H1 (cell line): ENCODE results near the gene ATPAF2. TPM values are rescaled to one million over a fixed set of nuclear protein-coding genes. Genes with fewer than 3 reads are reported as not detected.

ENCODE experiments used
- CTCF ChIA-PET: fragments of 300-600 bp; sonication (Branson Sonifier 250); formaldehyde crosslinking; loops from one replicate; lab custom pipeline; 2021; ENCODE audit not compliant: partially characterized antibody; lab: Charles Lee
- POLR2A ChIA-PET: fragments of 300-600 bp; sonication (Branson Sonifier 250); formaldehyde crosslinking; loops from one replicate; lab custom pipeline; 2021; ENCODE audit warnings: inconsistent platforms; ENCODE audit not compliant: partially characterized antibody; lab: Charles Lee
- DNase-seq, 2 experiments: peaks; one replicate each; pipeline versions ENCODE4 v3.0.0 to v3.0.0-alpha.2; 2010 to 2022; ENCODE audit warnings: low spot score in 2 of 2, low read depth in 1 of 2, mixed read lengths in 1 of 2
- FAIRE-seq: peaks from 2 replicates; lab custom pipeline; 2011; peaks lifted over from hg19 to GRCh38; lab: Jason Lieb, UNC
- H2AFZ ChIP-seq: 2 replicates; pipeline ENCODE4 v1.8.1; 2012; ENCODE audit warnings: low read length, inconsistent platforms
- H2AK5ac ChIP-seq: 2 replicates; pipeline ENCODE4 v1.6.1; 2013; ENCODE audit warnings: low read depth, low read length
- H2BK120ac ChIP-seq: replicated peaks from 2 replicates; pipeline ENCODE3; 2013; ENCODE audit warnings: low read depth, low read length, inconsistent platforms
- H2BK12ac ChIP-seq: 2 replicates; pipeline ENCODE4 v1.6.1; 2013; ENCODE audit warnings: low read depth, low read length
- H2BK15ac ChIP-seq: 2 replicates; pipeline ENCODE4 v1.6.1; 2013; ENCODE audit warnings: low read length
- H2BK20ac ChIP-seq: 2 replicates; pipeline ENCODE4 v1.6.1; 2013; ENCODE audit warnings: low read length
- H2BK5ac ChIP-seq: 2 replicates; pipeline ENCODE4 v1.6.1; 2013; ENCODE audit warnings: low read depth, low read length
- H3K14ac ChIP-seq: 2 replicates; pipeline ENCODE4 v1.6.1; 2013; ENCODE audit warnings: inconsistent platforms; ENCODE audit not compliant: insufficient read length
- H3K18ac ChIP-seq: 2 replicates; pipeline ENCODE4 v1.6.1; 2013; ENCODE audit warnings: low read length; ENCODE audit errors: extremely low read depth
- H3K23ac ChIP-seq: 2 replicates; pipeline ENCODE4 v1.6.1; 2013; ENCODE audit warnings: inconsistent platforms; ENCODE audit not compliant: insufficient read length
- H3K23me2 ChIP-seq: 2 replicates; pipeline ENCODE4 v1.6.1; 2013; ENCODE audit warnings: low read depth, low read length
- H3K27ac ChIP-seq: 2 replicates; pipeline ENCODE4 v1.6.1; 2011; ENCODE audit warnings: low read depth, low read length, inconsistent platforms
- H3K27me3 ChIP-seq, 4 experiments: replicated peaks in 1 of 4; 1 replicate in 1 of 4; 2 replicates in 3 of 4; pipeline versions ENCODE4 v1.6.1 to v1.8.1; 2011 to 2013; ENCODE audit warnings: low read length in 3 of 4, mild to moderate bottlenecking in 3 of 4, inconsistent platforms in 2 of 4, mixed read lengths in 2 of 4, moderate library complexity in 1 of 4; ENCODE audit not compliant: control insufficient read depth in 3 of 4, insufficient read depth in 3 of 4; ENCODE audit errors: extremely low read depth in 1 of 4
- H3K36me3 ChIP-seq, 4 experiments: 2 replicates each; pipeline versions ENCODE4 v1.6.1 to v1.8.1; 2011 to 2013; ENCODE audit warnings: mild to moderate bottlenecking in 4 of 4, low read length in 3 of 4, moderate library complexity in 2 of 4, control low read depth in 1 of 4, inconsistent platforms in 1 of 4; ENCODE audit not compliant: insufficient read depth in 4 of 4, control insufficient read depth in 2 of 4
- H3K4ac ChIP-seq: replicated peaks from 2 replicates; pipeline ENCODE3; 2013; ENCODE audit warnings: low read length, low read depth, mixed read lengths, inconsistent platforms; ENCODE audit not compliant: insufficient read length
- H3K4me1 ChIP-seq, 4 experiments: replicated peaks in 1 of 4; 1 replicate in 1 of 4; 2 replicates in 3 of 4; pipeline versions ENCODE4 v1.6.1 to v1.8.1; 2011 to 2013; ENCODE audit warnings: low read length in 3 of 4, inconsistent platforms in 2 of 4, mixed read lengths in 1 of 4; ENCODE audit not compliant: insufficient read depth in 4 of 4, control insufficient read depth in 3 of 4
- H3K4me2 ChIP-seq, 2 experiments: 2 replicates each; pipeline versions ENCODE4 v1.6.1 to v1.8.1; 2011 to 2013; ENCODE audit warnings: low read depth in 2 of 2, low read length in 2 of 2, control low read depth in 1 of 2, inconsistent platforms in 1 of 2, mild to moderate bottlenecking in 1 of 2; ENCODE audit not compliant: insufficient read depth in 1 of 2
- H3K4me3 ChIP-seq, 4 experiments: fragments of 200-600, 300-600 bp in 1 of 4; sonication (generic), shearing (Covaris generic), sonication (Bioruptor Twin) in 1 of 4; 2 replicates each; pipeline versions ENCODE4 v1.5.1 to v1.8.1; 2011 to 2016; ENCODE audit warnings: low read length in 4 of 4, low read depth in 3 of 4, control low read depth in 2 of 4, inconsistent platforms in 2 of 4, mild to moderate bottlenecking in 2 of 4, mixed read lengths in 1 of 4, moderate library complexity in 1 of 4; ENCODE audit not compliant: insufficient read depth in 2 of 4; ENCODE audit errors: extremely low read depth in 1 of 4
- H3K56ac ChIP-seq: replicated peaks from 2 replicates; pipeline ENCODE3; 2013; ENCODE audit warnings: low read depth, mild to moderate bottlenecking, mixed read lengths, low read length, inconsistent platforms; ENCODE audit not compliant: insufficient read length
- H3K79me1 ChIP-seq: 2 replicates; pipeline ENCODE4 v1.6.1; 2013; ENCODE audit warnings: low read depth, low read length, control low read depth
- H3K79me2 ChIP-seq, 2 experiments: 2 replicates each; pipeline versions ENCODE4 v1.6.1 to v1.8.1; 2012 to 2013; ENCODE audit warnings: low read length in 2 of 2, mild to moderate bottlenecking in 2 of 2, inconsistent platforms in 1 of 2; ENCODE audit not compliant: insufficient read depth in 2 of 2, control insufficient read depth in 1 of 2
- H3K9ac ChIP-seq, 4 experiments: replicated peaks in 1 of 4; 1 replicate in 1 of 4; 2 replicates in 3 of 4; pipeline versions ENCODE4 v1.6.1 to v1.8.1; 2011 to 2013; ENCODE audit warnings: low read depth in 3 of 4, low read length in 3 of 4, control low read depth in 2 of 4, mild to moderate bottlenecking in 2 of 4, moderate library complexity in 2 of 4, inconsistent platforms in 1 of 4; ENCODE audit errors: extremely low read depth in 1 of 4
- H3K9me3 ChIP-seq, 2 experiments: 2 replicates each; pipeline versions ENCODE4 v1.6.1 to v1.8.1; 2012 to 2013; ENCODE audit warnings: mild to moderate bottlenecking in 2 of 2, moderate library complexity in 2 of 2, control low read depth in 1 of 2, inconsistent platforms in 1 of 2, low read depth in 1 of 2, low read length in 1 of 2, mixed read lengths in 1 of 2; ENCODE audit not compliant: insufficient read depth in 2 of 2
- H4K20me1 ChIP-seq, 2 experiments: replicated peaks in 1 of 2; 2 replicates each; pipeline versions ENCODE3 to v1.8.1; 2011 to 2013; ENCODE audit warnings: inconsistent platforms in 2 of 2, low read length in 2 of 2, mild to moderate bottlenecking in 1 of 2; ENCODE audit not compliant: insufficient read depth in 2 of 2, control insufficient read depth in 1 of 2
- H4K5ac ChIP-seq: 2 replicates; pipeline ENCODE4 v1.6.1; 2013; ENCODE audit warnings: low read length, low read depth, mixed read lengths, inconsistent platforms; ENCODE audit not compliant: insufficient read length
- H4K8ac ChIP-seq: 2 replicates; pipeline ENCODE4 v1.8.0; 2013; ENCODE audit warnings: mild to moderate bottlenecking, moderate library complexity, low read length, inconsistent platforms; ENCODE audit not compliant: insufficient read depth; ENCODE audit errors: extremely low read depth
- H4K91ac ChIP-seq: replicated peaks from 2 replicates; pipeline ENCODE3; 2013; ENCODE audit warnings: low read length, mixed read lengths, inconsistent platforms; ENCODE audit not compliant: insufficient read length
- BCL11A ChIP-seq, 2 experiments: IDR thresholded peaks; one replicate each; pipeline ENCODE4 v1.6.1; 2011; ENCODE audit warnings: low read depth in 2 of 2, low read length in 2 of 2, mild to moderate bottlenecking in 2 of 2
- KDM4A ChIP-seq: IDR thresholded peaks from one replicate; pipeline ENCODE4 v1.7.1; 2012; ENCODE audit warnings: low read depth, mild to moderate bottlenecking, moderate library complexity, low read length, inconsistent platforms; ENCODE audit not compliant: severe bottlenecking
- NANOG ChIP-seq: IDR thresholded peaks from 2 replicates; pipeline ENCODE4 v1.6.1; 2011; ENCODE audit warnings: low read length, low read depth, mild to moderate bottlenecking, inconsistent platforms; ENCODE audit not compliant: insufficient read depth, poor library complexity, severe bottlenecking
- SAP30 ChIP-seq: fragments of 300-600 bp; sonication (generic); IDR thresholded peaks from 2 replicates; pipeline ENCODE4 v1.7.1; 2012; ENCODE audit warnings: low read length, moderate library complexity, mild to moderate bottlenecking, inconsistent platforms; ENCODE audit not compliant: insufficient read depth, insufficient replicate concordance
- WGBS, 2 experiments: shearing (Covaris generic) in 1 of 2; methylation state at CpG; one replicate each; pipeline versions ENCODE4 v1.1.6 to v1.1.7; 2013 to 2015; ENCODE audit warnings: low lambda C conversion rate in 2 of 2, mixed read lengths in 2 of 2, inconsistent platforms in 1 of 2, low coverage in 1 of 2, missing lambda C conversion rate in 1 of 2; ENCODE audit not compliant: insufficient replicate concordance in 2 of 2, insufficient coverage in 1 of 2, insufficient read length in 1 of 2; ENCODE audit errors: extremely low coverage in 1 of 2, missing lambda C conversion rate in 1 of 2; 5-methylcytosine and 5-hydroxymethylcytosine counted together
- polyA plus RNA-seq, 7 experiments: library from polyadenylated mRNA; depleted of rRNA in 3 of 7; stranded (reverse) in 5 of 7; unstranded in 2 of 7; fragments of >200 nt in 5 of 7; fragments of 200-250 nt in 2 of 7; gene quantifications; 1 replicate in 5 of 7; 2 replicates in 1 of 7; 4 replicates in 1 of 7; pipeline versions ENCODE4 v1.2.1 to v1.2.3, GENCODE V29; 2011 to 2013; ENCODE audit warnings: missing spikeins in 2 of 7, mixed read lengths in 2 of 7
- total RNA-seq: library from RNA; stranded (reverse); fragmentation: NEBNext Ultra II Directional; extraction: Animal tissue kit (Norgen Biotek cat#: 25700); gene quantifications from 2 replicates; pipeline ENCODE4 v1.2.1, GENCODE V29; 2021

ATPAF2 gene
- total and polyA plus RNA-seq, 2 of the 8 experiments (the other 6 are each of a cell fraction or from before 2014, with no cell fraction given): 19.6 to 22.9 TPM

GRCh38 chr17:17972952-17973254 lies 66.1 kb downstream of the ATPAF2 start:
- H3K56ac ChIP-seq: no peak overlapping the region
- H4K20me1 ChIP-seq: no peaks in the 10 kb centered on the region
- no peak overlapping the region for H3K9ac ChIP-seq
- 8% methylated on average over 13 of the region's 13 CpGs; no CpG with 5 or more reads in 1 of the 2 experiments for WGBS, 2 experiments
- H2BK12ac ChIP-seq: no peak overlapping the region
- H3K27me3 ChIP-seq: no peaks in the 10 kb centered on the region
- H3K79me2 ChIP-seq: no peaks in the 10 kb centered on the region
- H4K5ac ChIP-seq: no peak overlapping the region
- H3K36me3 ChIP-seq: no peaks in the 10 kb centered on the region
- H4K8ac ChIP-seq: no peak overlapping the region; the same call in 1 of the 2 replicates
- H4K91ac ChIP-seq: no peak overlapping the region
- H3K14ac ChIP-seq: no peak overlapping the region
- no peak overlapping the region for H2AK5ac ChIP-seq
- H3K4me1 ChIP-seq: peaks cover 0 to 5% (median 2%) of the 10 kb centered on the region in 4 experiments; a peak in 2 of 7 replicates
- H2BK5ac ChIP-seq: no peak overlapping the region
- H3K4me3 ChIP-seq: peak overlapping the region; percentile 38 to 68 (median 64); a peak in 7 of 8 replicates
- POLR2A ChIA-PET: interaction anchor here (0.6 kb wide), 1 partner anchor 102 kb away, joined by 3 read pairs; no protein-coding TSS in a partner anchor
- no peak overlapping the region for H3K23ac ChIP-seq
- CTCF ChIA-PET: interaction anchor here (0.8 to 2.1 kb wide), 2 partner anchors 32 to 51 kb away, joined by 3 to 5 read pairs; no protein-coding TSS in a partner anchor
- no peak for FAIRE-seq
- DNase-seq: no peak
- H2BK15ac ChIP-seq: no peak overlapping the region
- peak overlapping the region; percentile 52 to 76 for H3K4me2 ChIP-seq
- no peak overlapping the region for H2BK20ac ChIP-seq
- H3K23me2 ChIP-seq: peaks cover 5% of the 10 kb centered on the region; the same call in 1 of the 2 replicates
- H3K4ac ChIP-seq: no peak overlapping the region
- TF ChIP-seq NANOG (no peak), BCL11A (IDR thresholded peaks at IDR 0.05; ENCODE audit: low read depth in 2 of 2, low read length in 2 of 2) (no peak), SAP30 (peak; percentile 29), KDM4A (peak; percentile 4)
- TF ChIP-seq, all 59 proteins: peak for 2
- no peak overlapping the region for H3K18ac ChIP-seq
- no peak overlapping the region for H3K27ac ChIP-seq
- H3K9me3 ChIP-seq: no peaks in the 10 kb centered on the region
- no peak overlapping the region for H2BK120ac ChIP-seq
- peak overlapping the region; percentile 78; the same call in 1 of the 2 replicates for H2AFZ ChIP-seq
- no peaks in the 10 kb centered on the region; the same call in 1 of the 2 replicates for H3K79me1 ChIP-seq
